Activated T-helper 2 cell treated with anti-CD3 and anti-CD28 coated beads, Interferon-gamma antibody, Interleukin-2, Interleukin-4, amounts not matched to agents 10 μg/mL and 5 μg/mL and 100 μg/mL, durations not matched to agents 14 hours and 24 hours and 36 hours (primary cell): ENCODE data around the gene KLF16. TPM values are rescaled to one million over a fixed set of nuclear protein-coding genes. Genes with fewer than 3 reads are reported as not detected.

Source experiments
- DNase-seq: peaks from one replicate; pipeline ENCODE4 v3.0.0; 2021; ENCODE audit warnings: low spot score
- H3K27ac Mint-ChIP-seq: one replicate; pipeline ENCODE4 v1.8.0; 2021; ENCODE audit warnings: mixed read lengths
- H3K27me3 Mint-ChIP-seq: one replicate; pipeline ENCODE4 v1.8.0; 2021; ENCODE audit warnings: low read depth, mixed read lengths
- H3K36me3 Mint-ChIP-seq: one replicate; pipeline ENCODE4 v1.8.0; 2021; ENCODE audit warnings: low read depth, mixed read lengths
- H3K4me1 Mint-ChIP-seq: one replicate; pipeline ENCODE4 v1.8.0; 2021; ENCODE audit warnings: low read depth, mixed read lengths
- H3K4me3 Mint-ChIP-seq: one replicate; pipeline ENCODE4 v1.8.0; 2021; ENCODE audit warnings: low read depth, mild to moderate bottlenecking, moderate library complexity, mixed read lengths
- H3K9me3 Mint-ChIP-seq: one replicate; pipeline ENCODE4 v1.8.0; 2021; ENCODE audit warnings: mixed read lengths
- intact Hi-C: fragments of 100-400 bp; cut with micrococcal nuclease; formaldehyde crosslinking; loops from one replicate; pipeline ENCODE4 v1.15.1; 2023
- total RNA-seq: library from RNA; stranded (reverse); gene quantifications from 2 replicates; pipeline ENCODE4 v1.2.3, GENCODE V29; 2022

KLF16 gene
- total RNA-seq, 1 donor from 2014 or later = 32.1 TPM

- peaks cover 32% of the 10 kb centered on the region for H3K36me3 Mint-ChIP-seq
- H3K27ac Mint-ChIP-seq = peak overlapping the region; percentile 76
- peaks cover 13% of the 10 kb centered on the region for H3K4me1 Mint-ChIP-seq
- intact Hi-C loops = no loop called here
- H3K27me3 Mint-ChIP-seq = no peaks in the 10 kb centered on the region
- peak overlapping the region; percentile 99 for H3K4me3 Mint-ChIP-seq
- no peaks in the 10 kb centered on the region for H3K9me3 Mint-ChIP-seq
- DNase-seq = no peak
Measured at GRCh38 chr19:1873524-1874473, 10.4 kb upstream of the KLF16 start.

DNA sequence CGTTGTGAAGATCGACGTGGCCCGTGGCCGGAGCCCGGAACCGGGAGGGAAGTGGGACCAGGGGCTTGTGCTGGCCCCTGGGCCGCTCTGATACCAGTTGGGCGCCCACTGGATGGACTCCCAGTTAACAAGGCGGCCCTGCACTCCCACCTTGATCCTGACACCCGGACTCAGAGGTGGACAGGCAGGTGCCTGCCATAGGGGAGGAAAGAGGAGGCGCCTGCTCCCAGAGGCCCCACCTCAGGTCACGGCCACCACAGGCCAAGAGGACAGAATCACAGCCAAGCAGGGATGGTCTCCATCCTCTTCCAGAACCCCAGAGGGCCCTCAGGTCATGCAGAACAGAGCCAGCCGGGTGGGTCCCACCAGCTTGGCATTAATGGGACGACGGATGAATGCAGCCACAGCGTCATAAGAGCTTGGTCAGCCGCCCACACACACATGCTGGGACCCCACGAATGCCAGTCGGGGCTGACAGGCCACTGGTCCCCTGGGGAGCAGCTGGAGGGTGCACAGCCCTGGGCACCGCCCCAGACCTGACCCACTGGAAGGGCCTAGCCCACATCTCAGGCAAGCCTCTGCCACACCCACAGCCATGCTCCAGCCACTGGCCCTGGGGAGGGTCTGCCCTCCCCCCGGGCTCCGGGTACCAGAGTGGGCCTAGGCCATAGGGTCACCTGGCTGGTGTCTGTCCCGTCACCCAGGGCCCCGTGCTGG is 9.6 kb upstream of the KLF16 start:
- Mint-ChIP-seq H3K36me3 (peaks cover 34% of the 10 kb centered on the region), H3K27me3 (no peaks in the 10 kb centered on the region), H3K4me1 (peaks cover 14% of the 10 kb centered on the region), H3K4me3 (peak overlapping the region; percentile 26), H3K9me3 (no peaks in the 10 kb centered on the region), H3K27ac (no peak overlapping the region)
- intact Hi-C loops = no loop called here
- DNase-seq = no peak

GRCh38 chr19:1871630-1872029 is 8.3 kb upstream of the KLF16 start:
- Mint-ChIP-seq H3K4me1 (peaks cover 14% of the 10 kb centered on the region), H3K27me3 (no peaks in the 10 kb centered on the region), H3K36me3 (peaks cover 34% of the 10 kb centered on the region), H3K27ac (no peak overlapping the region), H3K4me3 (no peak overlapping the region), H3K9me3 (no peaks in the 10 kb centered on the region)
- no peak for DNase-seq
- intact Hi-C loops = no loop called here

- Mint-ChIP-seq H3K27me3 (no peaks in the 10 kb centered on the region), H3K27ac (no peak overlapping the region), H3K36me3 (peaks cover 34% of the 10 kb centered on the region), H3K4me3 (no peak overlapping the region), H3K4me1 (peaks cover 12% of the 10 kb centered on the region), H3K9me3 (no peaks in the 10 kb centered on the region)
- no peak for DNase-seq
- intact Hi-C loops = no loop called here
Measured at GRCh38 chr19:1871140-1871597, 7.8 kb upstream of the KLF16 start.

- H3K4me1 Mint-ChIP-seq = peaks cover 3% of the 10 kb centered on the region
- intact Hi-C loops = no loop called here
- no peak for DNase-seq
- H3K27ac Mint-ChIP-seq = no peak overlapping the region
- H3K9me3 Mint-ChIP-seq = no peaks in the 10 kb centered on the region
- H3K36me3 Mint-ChIP-seq = peaks cover 18% of the 10 kb centered on the region
- H3K4me3 Mint-ChIP-seq = no peak overlapping the region
- no peaks in the 10 kb centered on the region for H3K27me3 Mint-ChIP-seq
Measured at GRCh38 chr19:1868971-1869370, 5.6 kb upstream of the KLF16 start.

DNA sequence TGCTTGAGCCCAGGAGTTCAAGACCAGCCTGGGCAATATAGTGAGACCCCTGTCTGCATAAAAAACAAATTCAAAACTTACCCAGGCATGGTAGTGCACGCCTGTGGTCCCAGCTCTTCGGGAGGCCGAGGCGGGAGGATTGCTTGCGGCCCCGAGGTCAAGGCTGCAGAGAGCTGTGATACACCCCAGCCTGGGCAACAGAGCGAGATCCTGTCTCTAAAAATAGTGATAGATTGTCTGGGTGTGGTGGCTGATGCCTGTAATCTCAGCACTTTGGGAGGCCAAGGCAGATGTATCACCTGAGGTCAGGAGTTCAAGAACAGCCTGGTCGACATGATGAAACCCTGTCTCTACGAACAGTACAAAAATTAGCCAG is 4.0 kb upstream of the KLF16 start:
- Mint-ChIP-seq H3K27ac (no peak overlapping the region), H3K4me1 (peaks cover 2% of the 10 kb centered on the region), H3K36me3 (peaks cover 8% of the 10 kb centered on the region), H3K4me3 (no peak overlapping the region), H3K27me3 (no peaks in the 10 kb centered on the region), H3K9me3 (no peaks in the 10 kb centered on the region)
- intact Hi-C loops = no loop called here
- no peak for DNase-seq

- H3K4me3 Mint-ChIP-seq = no peak overlapping the region
- H3K36me3 Mint-ChIP-seq = peaks cover 8% of the 10 kb centered on the region
- no peak overlapping the region for H3K27ac Mint-ChIP-seq
- no peaks in the 10 kb centered on the region for H3K27me3 Mint-ChIP-seq
- peaks cover 2% of the 10 kb centered on the region for H3K4me1 Mint-ChIP-seq
- DNase-seq = no peak
- intact Hi-C loops = no loop called here
- no peaks in the 10 kb centered on the region for H3K9me3 Mint-ChIP-seq
Measured at GRCh38 chr19:1866693-1867348, 3.4 kb upstream of the KLF16 start.

DNA sequence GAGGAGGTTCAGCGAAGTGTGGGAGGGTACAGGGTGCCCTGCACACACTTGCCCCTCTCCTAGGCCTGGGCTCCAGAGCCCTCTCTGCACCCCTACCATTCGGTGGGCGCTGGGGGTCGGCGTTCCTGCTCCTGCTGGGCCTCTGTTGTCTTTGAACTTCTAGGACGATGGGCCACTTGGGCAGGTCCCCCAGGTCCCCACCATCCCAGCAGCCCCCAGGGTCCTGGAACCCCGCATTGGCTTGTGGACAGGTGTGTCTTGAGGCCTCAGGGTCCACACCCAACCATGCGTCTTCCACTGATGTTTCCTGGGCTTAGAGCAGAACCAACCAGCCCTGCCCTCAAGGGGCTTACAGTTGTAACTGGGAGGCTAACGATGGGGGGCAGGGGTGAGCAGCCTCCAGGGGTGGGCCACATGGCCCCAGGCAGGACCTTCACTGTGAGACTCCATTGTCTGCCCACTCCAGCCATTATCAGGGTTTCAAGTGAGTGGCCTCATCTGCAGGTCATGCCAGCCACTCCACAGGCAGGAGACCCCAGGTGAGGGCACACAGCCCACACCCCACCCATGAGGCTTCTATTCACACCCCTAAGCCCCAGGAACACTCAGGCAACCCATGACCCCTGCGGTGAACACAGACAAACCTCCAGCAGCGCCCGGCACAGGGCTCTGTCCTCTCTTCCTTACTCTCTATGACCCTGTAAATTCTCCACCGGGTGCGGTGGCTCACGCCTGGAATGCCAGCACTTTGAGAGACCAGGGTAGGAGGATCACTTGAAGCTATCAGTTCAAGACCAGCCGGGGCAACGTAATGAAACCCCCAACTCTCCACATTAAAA is 2.0 kb upstream of the KLF16 start:
- intact Hi-C loops = no loop called here
- no peaks in the 10 kb centered on the region for H3K9me3 Mint-ChIP-seq
- peaks cover 10% of the 10 kb centered on the region for H3K4me1 Mint-ChIP-seq
- peaks cover 7% of the 10 kb centered on the region for H3K36me3 Mint-ChIP-seq
- H3K4me3 Mint-ChIP-seq = peak overlapping the region; percentile 75
- no peaks in the 10 kb centered on the region for H3K27me3 Mint-ChIP-seq
- DNase-seq = no peak
- H3K27ac Mint-ChIP-seq = peak overlapping the region; percentile 52

- H3K9me3 Mint-ChIP-seq = no peaks in the 10 kb centered on the region
- H3K27ac Mint-ChIP-seq = peak overlapping the region; percentile 71
- peaks cover 3% of the 10 kb centered on the region for H3K36me3 Mint-ChIP-seq
Measured at GRCh38 chr19:1864480-1865171, 1.2 kb upstream of the KLF16 start.

GRCh38 chr19:1863638-1864479 is 480 bp upstream of the KLF16 start:
- Mint-ChIP-seq H3K27me3 (no peaks in the 10 kb centered on the region), H3K4me3 (peak overlapping the region; percentile 75), H3K9me3 (no peaks in the 10 kb centered on the region), H3K27ac (peak overlapping the region; percentile 71), H3K36me3 (peaks cover 2% of the 10 kb centered on the region), H3K4me1 (peaks cover 14% of the 10 kb centered on the region)
- peak; percentile 90 for DNase-seq
- intact Hi-C loops = loop anchor here (1.0 kb wide), 2 partner anchors 9 to 41 kb away; partner anchors contain the start of genes ADAT3 and SCAMP4

More at GRCh38 chr19:1864480-1865171, 1.2 kb upstream of the KLF16 start:
- Mint-ChIP-seq H3K4me1 (peaks cover 10% of the 10 kb centered on the region), H3K4me3 (peak overlapping the region; percentile 75), H3K27me3 (no peaks in the 10 kb centered on the region)
- intact Hi-C loops = loop anchor here (1.0 kb wide), 1 partner anchor 41 kb away; the partner anchor contains the start of genes ADAT3 and SCAMP4
- DNase-seq = peak; percentile 54
